Memory B cell (primary cell): ENCODE results near the gene EPB41L2.
A peak's percentile ranks its signal among the peaks of the same experiment; 100 is the strongest.

Experiments
- ATAC-seq: fragments of 150-1000 bp; cut with Tn5 transposase; 2 replicates; pipeline ENCODE4 v1.10.0; 2021; ENCODE audit warnings: low read depth, mild to moderate bottlenecking, moderate library complexity
- DNase-seq, 2 donors: peaks; one replicate each; pipeline ENCODE4 v3.0.0; 2022; ENCODE audit warnings: low spot score in 2 of 2
- H3K27ac Mint-ChIP-seq: one replicate; pipeline ENCODE4 v1.8.0; 2022; ENCODE audit warnings: mild to moderate bottlenecking, moderate library complexity, mixed read lengths
- H3K27me3 Mint-ChIP-seq: one replicate; pipeline ENCODE4 v1.8.0; 2022; ENCODE audit warnings: mixed read lengths
- H3K36me3 Mint-ChIP-seq: one replicate; pipeline ENCODE4 v1.8.0; 2022; ENCODE audit warnings: mild to moderate bottlenecking, mixed read lengths
- H3K4me1 Mint-ChIP-seq: one replicate; pipeline ENCODE4 v1.8.0; 2022; ENCODE audit warnings: mixed read lengths
- H3K4me3 Mint-ChIP-seq: one replicate; pipeline ENCODE4 v1.8.0; 2022; ENCODE audit warnings: mild to moderate bottlenecking, moderate library complexity, mixed read lengths
- H3K9me3 Mint-ChIP-seq: one replicate; pipeline ENCODE4 v1.8.0; 2022; ENCODE audit warnings: mixed read lengths

The EPB41L2 gene

GRCh38 chr6:130966344-130966980 is 96.6 kb downstream of the EPB41L2 start:
- ATAC-seq (no peak), DNase-seq (no peak)
- Mint-ChIP-seq H3K27me3 (no peaks in the 10 kb centered on the region), H3K4me1 (peaks cover 26% of the 10 kb centered on the region), H3K9me3 (no peaks in the 10 kb centered on the region), H3K4me3 (no peak overlapping the region), H3K27ac (no peak overlapping the region), H3K36me3 (no peaks in the 10 kb centered on the region)

GRCh38 chr6:130965656-130966055 is 97.4 kb downstream of the EPB41L2 start:
- no peak for ATAC-seq
- H3K4me3 Mint-ChIP-seq: no peak overlapping the region

GRCh38 chr6:130964808-130965604 is 98.0 kb downstream of the EPB41L2 start:
- Mint-ChIP-seq H3K4me1 (peaks cover 28% of the 10 kb centered on the region), H3K27me3 (no peaks in the 10 kb centered on the region), H3K4me3 (no peak overlapping the region), H3K36me3 (no peaks in the 10 kb centered on the region), H3K9me3 (no peaks in the 10 kb centered on the region), H3K27ac (no peak overlapping the region)
- DNase-seq: no peak
- no peak for ATAC-seq

More at GRCh38 chr6:130965656-130966055, 97.4 kb downstream of the EPB41L2 start:
- no peaks in the 10 kb centered on the region for H3K9me3 Mint-ChIP-seq
- H3K4me1 Mint-ChIP-seq: peaks cover 30% of the 10 kb centered on the region
- no peaks in the 10 kb centered on the region for H3K36me3 Mint-ChIP-seq
- no peaks in the 10 kb centered on the region for H3K27me3 Mint-ChIP-seq
- no peak overlapping the region for H3K27ac Mint-ChIP-seq
- no peak for DNase-seq

GRCh38 chr6:130964289-130964688 is 98.8 kb downstream of the EPB41L2 start:
- peak; percentile 61 for ATAC-seq
- no peak for DNase-seq
- H3K27me3 Mint-ChIP-seq: no peaks in the 10 kb centered on the region
- no peak overlapping the region for H3K4me3 Mint-ChIP-seq
- no peak overlapping the region for H3K27ac Mint-ChIP-seq
- H3K4me1 Mint-ChIP-seq: peaks cover 27% of the 10 kb centered on the region
- no peaks in the 10 kb centered on the region for H3K9me3 Mint-ChIP-seq
- no peaks in the 10 kb centered on the region for H3K36me3 Mint-ChIP-seq

GRCh38 chr6:130962966-130963365 is 100.1 kb downstream of the EPB41L2 start:
- Mint-ChIP-seq H3K36me3 (peaks cover 4% of the 10 kb centered on the region), H3K4me1 (peaks cover 27% of the 10 kb centered on the region), H3K27ac (no peak overlapping the region), H3K9me3 (no peaks in the 10 kb centered on the region), H3K4me3 (no peak overlapping the region), H3K27me3 (no peaks in the 10 kb centered on the region)
- ATAC-seq: no peak
- DNase-seq: no peak

GRCh38 chr6:130961148-130961547 is 101.9 kb downstream of the EPB41L2 start:
- H3K9me3 Mint-ChIP-seq: no peaks in the 10 kb centered on the region
- no peak overlapping the region for H3K4me3 Mint-ChIP-seq
- ATAC-seq: peak; percentile 59
- H3K27me3 Mint-ChIP-seq: no peaks in the 10 kb centered on the region
- peaks cover 24% of the 10 kb centered on the region for H3K4me1 Mint-ChIP-seq
- DNase-seq: no peak
- H3K36me3 Mint-ChIP-seq: peaks cover 7% of the 10 kb centered on the region
- peak overlapping the region; percentile 77 for H3K27ac Mint-ChIP-seq

GRCh38 chr6:130959951-130960350 is 103.1 kb downstream of the EPB41L2 start:
- Mint-ChIP-seq H3K9me3 (no peaks in the 10 kb centered on the region), H3K27me3 (no peaks in the 10 kb centered on the region), H3K4me1 (peaks cover 24% of the 10 kb centered on the region), H3K27ac (no peak overlapping the region), H3K36me3 (peaks cover 13% of the 10 kb centered on the region), H3K4me3 (no peak overlapping the region)
- DNase-seq: no peak
- ATAC-seq: no peak

- no peak for ATAC-seq
- no peak overlapping the region for H3K4me3 Mint-ChIP-seq
- no peak for DNase-seq
These were observed 104.6 kb downstream of the EPB41L2 start for GRCh38 chr6:130958468-130958867.

GRCh38 chr6:130955755-130956154 is 107.3 kb downstream of the EPB41L2 start:
- Mint-ChIP-seq H3K9me3 (no peaks in the 10 kb centered on the region), H3K4me3 (no peak overlapping the region), H3K27ac (no peak overlapping the region), H3K27me3 (no peaks in the 10 kb centered on the region), H3K36me3 (peaks cover 20% of the 10 kb centered on the region), H3K4me1 (no peaks in the 10 kb centered on the region)
- ATAC-seq (no peak), DNase-seq (no peak)

More at GRCh38 chr6:130958468-130958867, 104.6 kb downstream of the EPB41L2 start:
- Mint-ChIP-seq H3K27ac (no peak overlapping the region), H3K9me3 (no peaks in the 10 kb centered on the region), H3K27me3 (no peaks in the 10 kb centered on the region), H3K4me1 (peaks cover 17% of the 10 kb centered on the region), H3K36me3 (peaks cover 14% of the 10 kb centered on the region)

- no peak overlapping the region for H3K4me3 Mint-ChIP-seq
- peaks cover 7% of the 10 kb centered on the region for H3K4me1 Mint-ChIP-seq
- ATAC-seq (no peak), DNase-seq (no peak)
- no peaks in the 10 kb centered on the region for H3K9me3 Mint-ChIP-seq
- H3K27me3 Mint-ChIP-seq: no peaks in the 10 kb centered on the region
- H3K27ac Mint-ChIP-seq: no peak overlapping the region
- H3K36me3 Mint-ChIP-seq: peaks cover 16% of the 10 kb centered on the region
These were observed 113.5 kb downstream of the EPB41L2 start for GRCh38 chr6:130949553-130949952.

GRCh38 chr6:130947464-130947863 is 115.6 kb downstream of the EPB41L2 start:
- Mint-ChIP-seq H3K4me1 (peaks cover 7% of the 10 kb centered on the region), H3K27ac (no peak overlapping the region), H3K36me3 (peaks cover 25% of the 10 kb centered on the region), H3K4me3 (no peak overlapping the region), H3K27me3 (no peaks in the 10 kb centered on the region), H3K9me3 (no peaks in the 10 kb centered on the region)
- ATAC-seq: no peak
- no peak for DNase-seq

GRCh38 chr6:130946076-130946475 is 117.0 kb downstream of the EPB41L2 start:
- DNase-seq (no peak), ATAC-seq (no peak)
- Mint-ChIP-seq H3K4me3 (no peak overlapping the region), H3K27me3 (no peaks in the 10 kb centered on the region), H3K9me3 (no peaks in the 10 kb centered on the region), H3K36me3 (peaks cover 23% of the 10 kb centered on the region), H3K27ac (no peak overlapping the region), H3K4me1 (peaks cover 7% of the 10 kb centered on the region)

GRCh38 chr6:130945401-130945919 is 117.6 kb downstream of the EPB41L2 start:
- Mint-ChIP-seq H3K27ac (no peak overlapping the region), H3K9me3 (no peaks in the 10 kb centered on the region), H3K4me1 (peaks cover 7% of the 10 kb centered on the region), H3K36me3 (peaks cover 23% of the 10 kb centered on the region), H3K4me3 (no peak overlapping the region), H3K27me3 (no peaks in the 10 kb centered on the region)
- ATAC-seq (no peak), DNase-seq (no peak)

- no peak overlapping the region for H3K27ac Mint-ChIP-seq
- H3K36me3 Mint-ChIP-seq: peaks cover 23% of the 10 kb centered on the region
- DNase-seq (no peak), ATAC-seq (no peak)
- no peak overlapping the region for H3K4me3 Mint-ChIP-seq
- H3K27me3 Mint-ChIP-seq: no peaks in the 10 kb centered on the region
- no peaks in the 10 kb centered on the region for H3K9me3 Mint-ChIP-seq
- peaks cover 7% of the 10 kb centered on the region for H3K4me1 Mint-ChIP-seq
These were observed 118.6 kb downstream of the EPB41L2 start for GRCh38 chr6:130944486-130944885.
